Measurements from ENCODE around the gene C12orf60.

- TF ChIP-seq POLR2A (IDR thresholded peaks at IDR 0.05): no peak
- TF ChIP-seq CTCF (IDR thresholded peaks at IDR 0.05): no peak
Measured at GRCh38 chr12:14868916-14869506, 65.5 kb downstream of the C12orf60 start.
